GM18499 (cell line): ENCODE measurements around the gene PITPNC1.
"Not testable (repeated sequence)": the region's sequence is repeated elsewhere in the genome, so short reads cannot be mapped to it uniquely, and the experiment has no call there.

Source experiments
- ATAC-seq: cut with Tn5 transposase; IDR thresholded peaks from one replicate; pipeline ENCODE4 v1.9.1; 2021; ENCODE audit warnings: moderate number of reproducible peaks; ENCODE audit not compliant: insufficient read depth, unreplicated experiment

PITPNC1 gene

DNA sequence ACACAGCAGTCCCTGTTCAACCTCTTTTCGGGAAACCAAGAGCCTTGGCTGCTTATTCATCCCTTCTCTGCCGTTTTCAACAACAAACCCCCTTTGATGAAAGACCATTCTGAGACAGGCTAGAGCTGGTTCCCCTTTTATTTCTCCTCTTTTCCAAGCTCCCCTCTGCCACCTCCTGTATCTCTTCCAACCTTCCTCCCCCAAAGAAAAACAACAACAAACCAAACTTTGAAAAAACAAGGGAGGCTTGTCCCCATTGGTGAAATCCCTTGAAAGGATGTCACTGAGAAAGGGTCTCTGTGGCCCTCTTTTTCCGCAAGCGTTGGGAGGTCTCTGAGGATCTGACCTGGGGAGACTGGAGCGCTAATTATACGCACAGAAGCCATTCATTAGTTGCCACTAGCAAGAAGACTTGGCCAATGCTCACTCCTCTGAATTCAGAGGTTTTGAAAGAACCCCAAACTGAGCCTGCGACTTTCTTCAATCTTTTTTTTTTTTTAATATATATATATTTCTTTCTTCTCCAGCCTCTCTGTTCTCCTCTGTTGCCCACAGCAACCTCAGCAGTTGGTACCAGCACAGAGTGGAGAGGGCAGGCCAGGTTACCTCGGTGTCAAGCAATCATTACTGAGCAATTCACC lies 101.4 kb downstream of the PITPNC1 start:
- no peak for ATAC-seq

- ATAC-seq = no peak
Measured at GRCh38 chr17:67479148-67479547, 102.1 kb downstream of the PITPNC1 start.

- not testable (repeated sequence) for ATAC-seq
Measured at GRCh38 chr17:67480959-67481358, 103.9 kb downstream of the PITPNC1 start.

- ATAC-seq = no peak
Measured at GRCh38 chr17:67481808-67482207, 104.7 kb downstream of the PITPNC1 start.

- no peak for ATAC-seq
Measured at GRCh38 chr17:67482764-67483163, 105.7 kb downstream of the PITPNC1 start.

DNA sequence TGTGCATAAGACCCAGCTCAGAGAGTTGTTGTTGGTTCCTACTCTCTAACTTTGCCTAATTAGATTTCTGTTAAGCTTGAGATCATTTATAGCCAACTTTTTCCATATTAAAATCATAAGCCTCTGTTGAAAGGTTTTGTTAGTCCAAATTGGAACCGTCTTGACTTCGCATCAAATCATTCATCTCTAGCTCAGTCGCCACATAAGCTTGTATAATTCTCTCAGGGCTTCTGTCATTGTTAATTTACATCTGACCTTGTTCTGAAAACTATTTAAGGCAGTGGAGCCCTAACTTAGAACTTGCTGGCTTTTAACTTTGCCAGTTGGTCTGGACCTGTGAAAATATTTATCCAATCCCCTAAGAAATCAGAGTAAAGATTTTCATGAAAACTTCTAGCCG lies 107.2 kb downstream of the PITPNC1 start:
- no peak for ATAC-seq

DNA sequence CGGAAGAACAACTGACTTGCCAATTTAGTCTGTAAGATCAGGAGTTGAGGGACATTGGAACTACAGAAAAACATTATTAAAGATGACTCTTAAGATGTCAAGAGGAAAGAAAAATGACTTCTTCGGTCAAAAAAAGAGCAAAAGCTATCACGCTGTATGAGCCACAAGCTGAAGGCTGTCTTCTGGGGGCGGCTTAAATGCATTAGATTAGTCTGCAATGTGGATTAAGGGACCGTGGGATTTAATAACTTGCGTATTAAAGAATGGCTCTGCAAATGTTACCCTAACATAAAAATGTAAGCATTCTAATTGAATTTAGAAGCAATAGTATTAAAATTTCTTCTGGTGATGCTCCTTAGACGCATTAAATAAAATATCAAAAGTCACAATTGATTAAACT lies 108.6 kb downstream of the PITPNC1 start:
- no peak for ATAC-seq

- ATAC-seq = no peak
Measured at GRCh38 chr17:67487506-67487905, 110.4 kb downstream of the PITPNC1 start.

DNA sequence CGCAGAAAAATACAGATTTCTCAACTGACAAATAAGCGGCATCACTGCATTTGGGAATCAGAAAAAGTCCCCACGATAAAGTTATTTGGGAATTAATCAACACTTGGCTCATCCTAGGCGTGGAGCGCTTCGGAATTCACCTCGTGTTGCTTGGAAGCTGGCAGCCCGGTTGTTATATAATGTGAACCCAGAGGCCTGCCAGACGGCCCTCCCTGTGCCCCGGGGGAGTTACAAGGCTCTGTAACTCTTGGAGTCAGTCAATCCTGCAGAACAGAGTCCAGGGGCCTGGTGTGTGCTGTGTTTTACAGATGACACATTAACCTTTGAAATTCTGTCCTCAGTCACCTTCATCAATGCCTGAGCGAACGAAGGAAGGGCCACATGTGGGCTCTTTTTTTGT lies 111.1 kb downstream of the PITPNC1 start:
- no peak for ATAC-seq

DNA sequence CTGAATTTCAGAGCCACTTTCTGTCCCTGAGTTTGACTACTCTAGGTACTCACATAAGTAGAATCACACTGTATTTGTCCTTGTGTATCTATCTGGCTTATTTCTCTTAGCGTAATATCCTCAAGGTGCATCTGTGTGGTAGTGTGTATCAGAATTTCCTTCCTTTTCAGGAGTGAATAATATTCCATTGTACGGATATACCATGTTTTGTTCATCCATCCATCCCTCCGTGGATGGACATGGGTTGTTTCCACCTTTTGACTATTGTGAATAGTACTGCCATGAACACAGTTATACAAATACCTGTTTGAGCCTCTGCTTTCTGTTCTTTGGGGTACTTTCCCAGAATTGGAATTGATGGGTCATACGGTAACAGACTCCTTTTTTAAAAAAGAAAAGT lies 111.7 kb downstream of the PITPNC1 start:
- no peak for ATAC-seq

GRCh38 chr17:67489273-67489672 lies 112.2 kb downstream of the PITPNC1 start:
- ATAC-seq = no peak

DNA sequence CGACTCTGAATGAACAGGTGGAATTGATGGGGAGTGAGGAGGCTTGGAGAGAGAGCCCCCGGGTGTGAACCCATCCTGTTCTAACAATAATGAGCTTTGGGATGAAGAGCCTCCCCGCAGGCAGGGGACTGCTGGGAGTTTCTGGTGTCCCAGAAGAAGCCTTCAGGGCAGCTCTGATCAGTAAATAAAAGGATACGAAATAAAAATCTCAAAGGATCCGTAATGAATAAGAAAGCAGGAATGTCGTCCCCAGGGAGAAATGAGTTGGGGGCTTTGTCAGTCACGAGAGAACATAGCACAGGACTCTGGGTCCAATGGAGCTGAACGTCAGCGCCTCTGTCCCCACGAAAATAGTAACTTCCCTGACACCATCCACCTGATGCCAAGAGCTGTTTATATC lies 113.4 kb downstream of the PITPNC1 start:
- no peak for ATAC-seq

DNA sequence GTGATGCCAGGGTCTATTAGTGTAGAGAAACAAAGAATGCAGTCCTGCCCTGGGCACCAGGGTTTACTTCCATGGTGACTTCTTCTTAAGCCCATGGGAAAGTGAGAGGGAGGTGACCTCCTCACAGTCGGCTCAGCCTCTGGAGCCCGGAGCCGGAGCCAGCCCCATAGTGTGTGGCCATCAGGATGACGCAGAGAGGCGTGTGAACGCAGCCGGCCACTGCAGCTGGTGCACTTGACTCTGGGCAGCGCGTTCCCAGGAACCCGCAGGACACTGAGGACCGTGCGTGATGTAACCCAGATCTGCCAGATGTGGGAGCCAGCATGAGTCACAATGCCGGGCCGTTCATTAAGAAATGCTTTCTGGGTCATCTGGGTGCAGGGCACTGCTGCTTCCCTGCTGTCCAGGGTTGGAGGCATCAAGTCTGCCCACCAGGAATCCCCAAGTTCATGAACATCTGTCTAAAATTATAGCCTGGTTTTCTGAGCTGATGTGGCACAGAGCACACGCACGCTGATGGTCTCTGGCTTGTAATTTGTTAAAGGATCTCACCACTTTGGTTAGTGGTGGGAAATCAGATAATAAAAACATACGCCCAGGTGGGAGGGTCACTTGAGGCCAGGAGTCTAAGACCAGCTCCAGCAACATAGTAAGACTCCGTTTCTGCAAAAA lies 114.1 kb downstream of the PITPNC1 start:
- ATAC-seq = no peak

DNA sequence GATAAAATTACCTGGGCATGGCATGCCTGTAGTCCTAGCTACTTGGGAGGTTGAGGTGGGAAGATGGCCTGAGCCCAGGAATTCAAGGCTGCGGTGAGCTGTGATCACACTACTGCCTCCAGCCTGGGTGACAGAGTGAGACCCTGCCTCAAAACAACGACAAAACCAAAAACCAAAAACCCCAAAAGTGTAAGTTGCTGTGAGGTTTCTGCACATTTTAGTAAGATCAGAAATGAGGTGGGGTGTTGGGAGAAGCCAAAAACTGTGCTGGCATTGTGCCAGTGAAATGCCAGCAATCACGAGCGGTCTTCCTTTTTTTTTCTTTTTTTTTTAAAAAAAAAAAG lies 114.6 kb downstream of the PITPNC1 start:
- ATAC-seq = no peak

DNA sequence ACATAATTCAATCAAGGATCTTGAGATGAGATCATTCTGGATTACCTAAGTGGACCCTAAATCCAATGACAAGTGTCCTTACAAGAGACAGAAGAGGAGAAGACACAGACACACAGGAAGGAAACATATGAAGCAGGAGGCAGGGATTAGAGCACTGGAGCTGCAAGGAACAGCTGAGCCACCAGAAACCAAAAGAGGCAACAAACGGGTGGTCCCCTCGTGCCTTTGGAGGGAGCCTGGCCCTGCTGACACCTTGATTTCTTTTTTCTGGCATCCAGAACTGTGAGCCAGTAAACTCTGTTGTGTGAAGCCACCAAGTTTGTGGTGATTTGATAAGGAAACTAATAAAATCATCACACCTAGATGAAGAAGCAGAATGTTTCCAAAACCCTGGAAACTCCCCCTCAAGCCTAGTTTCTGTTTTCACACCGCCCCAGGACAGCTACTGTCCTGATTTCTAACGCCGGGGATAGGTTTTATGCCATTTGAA lies 115.2 kb downstream of the PITPNC1 start:
- no peak for ATAC-seq

- no peak for ATAC-seq
Measured at GRCh38 chr17:67492824-67493517, 115.9 kb downstream of the PITPNC1 start.

DNA sequence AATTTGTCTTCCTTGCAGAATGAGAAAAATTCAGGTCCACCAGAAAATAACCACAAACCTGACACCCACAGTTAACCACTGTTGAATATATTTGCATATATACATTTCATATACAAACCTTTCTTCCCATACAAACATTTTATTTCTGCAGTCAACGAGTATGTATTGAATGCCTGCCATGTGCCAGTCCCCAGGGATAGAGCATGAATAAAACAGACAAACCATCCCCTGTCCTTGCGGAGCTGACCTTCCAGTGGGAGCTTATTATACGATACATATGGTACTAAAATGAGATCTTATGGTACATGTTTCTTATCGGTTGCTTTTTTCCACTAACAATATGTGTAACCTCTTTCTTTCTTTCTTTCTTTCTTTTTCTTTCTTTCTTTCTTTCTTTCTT lies 116.7 kb downstream of the PITPNC1 start:
- ATAC-seq = no peak

GRCh38 chr17:67495534-67495933 lies 118.5 kb downstream of the PITPNC1 start:
- not testable (repeated sequence) for ATAC-seq

GRCh38 chr17:67496286-67496685 lies 119.2 kb downstream of the PITPNC1 start:
- ATAC-seq = no peak

GRCh38 chr17:67499685-67500084 lies 122.6 kb downstream of the PITPNC1 start:
- no peak for ATAC-seq

DNA sequence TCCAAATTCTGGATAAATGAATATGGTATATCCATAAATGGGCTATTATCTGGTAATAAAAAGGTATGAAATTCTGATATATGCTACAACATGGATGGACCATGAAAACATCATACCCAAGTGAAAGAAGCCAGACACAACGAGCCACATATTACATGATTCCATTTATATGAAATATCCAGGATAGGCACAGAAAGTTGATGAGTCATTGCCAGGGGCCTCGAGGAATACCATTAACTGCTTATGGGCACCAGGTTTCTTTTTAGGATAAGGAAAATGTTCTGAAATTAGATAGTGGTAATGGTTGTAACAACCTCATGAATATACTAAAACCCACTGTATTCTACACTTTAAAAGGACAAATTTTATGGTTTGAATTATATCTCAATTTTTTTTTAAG lies 123.2 kb downstream of the PITPNC1 start:
- ATAC-seq = no peak
